Neural progenitor cell (in vitro differentiated cells): Measurements from ENCODE around the gene MAMLD1. TPM values are rescaled to one million over a fixed set of nuclear protein-coding genes. Genes with fewer than 3 reads are reported as not detected.

Experiments used
- DNase-seq: peaks from one replicate; pipeline ENCODE4 v3.0.0-alpha.2; 2016; ENCODE audit warnings: low spot score
- H2AFZ ChIP-seq: fragments of 200-600 bp; sonication (generic); replicated peaks from 2 replicates; pipeline ENCODE4 v1.6.1; 2016; ENCODE audit warnings: antibody characterized with exemption
- H3F3A ChIP-seq: fragments of 200-600 bp; sonication (generic); 2 replicates; pipeline ENCODE4 v1.6.1; 2016; ENCODE audit warnings: antibody characterized with exemption, low read depth
- H3K27ac ChIP-seq: fragments of 200-600 bp; sonication (generic); 2 replicates; pipeline ENCODE4 v1.5.1; 2016; ENCODE audit warnings: mild to moderate bottlenecking
- H3K27me3 ChIP-seq: fragments of 200-600 bp; sonication (generic); 2 replicates; pipeline ENCODE4 v1.6.1; 2016; ENCODE audit warnings: mild to moderate bottlenecking, moderate library complexity
- H3K36me3 ChIP-seq: fragments of 200-600 bp; sonication (generic); 2 replicates; pipeline ENCODE4 v1.5.1; 2016
- H3K4me1 ChIP-seq: fragments of 200-600 bp; sonication (generic); 2 replicates; pipeline ENCODE4 v1.6.1; 2016; ENCODE audit warnings: mixed run types
- H3K4me2 ChIP-seq: fragments of 200-600 bp; sonication (generic); 2 replicates; pipeline ENCODE4 v1.6.1; 2016
- H3K4me3 ChIP-seq: fragments of 200-600 bp; sonication (generic); 2 replicates; pipeline ENCODE4 v1.5.1; 2016
- H3K79me2 ChIP-seq: fragments of 200-600 bp; sonication (generic); 2 replicates; pipeline ENCODE4 v1.6.1; 2016; ENCODE audit warnings: low read depth
- H3K9ac ChIP-seq: fragments of 200-600 bp; sonication (generic); 2 replicates; pipeline ENCODE4 v1.6.1; 2016
- H3K9me3 ChIP-seq: fragments of 200-600 bp; sonication (generic); 2 replicates; pipeline ENCODE4 v1.5.1; 2016; ENCODE audit warnings: low read depth
- H4K20me1 ChIP-seq: fragments of 200-600 bp; sonication (generic); 2 replicates; pipeline ENCODE4 v1.6.1; 2016; ENCODE audit warnings: low read depth
- H3K27ac Mint-ChIP-seq: 3 replicates; pipeline ENCODE4 v1.8.0; 2021; ENCODE audit warnings: mixed read lengths
- H3K27me3 Mint-ChIP-seq: 2 replicates; pipeline ENCODE4 v1.8.0; 2022; ENCODE audit warnings: low read depth, mild to moderate bottlenecking, inconsistent platforms, moderate library complexity, mixed read lengths; ENCODE audit not compliant: insufficient read depth
- H3K36me3 Mint-ChIP-seq: 3 replicates; pipeline ENCODE4 v1.8.0; 2021; ENCODE audit warnings: mixed read lengths
- H3K4me1 Mint-ChIP-seq: 3 replicates; pipeline ENCODE4 v1.8.0; 2021; ENCODE audit warnings: mixed read lengths
- H3K4me3 Mint-ChIP-seq: 3 replicates; pipeline ENCODE4 v1.8.0; 2021; ENCODE audit warnings: mild to moderate bottlenecking, moderate library complexity, mixed read lengths
- H3K9me3 Mint-ChIP-seq: 3 replicates; pipeline ENCODE4 v1.8.0; 2020; ENCODE audit warnings: mixed read lengths
- CTCF ChIP-seq: fragments of 200-600 bp; sonication (generic); IDR thresholded peaks from 2 replicates; pipeline ENCODE4 v1.5.1; 2017; ENCODE audit warnings: antibody characterized with exemption, mild to moderate bottlenecking
- EZH2 ChIP-seq: fragments of 200-600 bp; sonication (generic); IDR thresholded peaks from 2 replicates; pipeline ENCODE4 v1.6.1; 2017; ENCODE audit warnings: antibody characterized with exemption, mild to moderate bottlenecking, moderate library complexity
- EZH2phosphoT487 ChIP-seq: fragments of 200-600 bp; sonication (generic); IDR thresholded peaks from 2 replicates; pipeline ENCODE4 v1.6.1; 2017; ENCODE audit warnings: antibody characterized with exemption
- total RNA-seq: library from RNA; depleted of rRNA; stranded (reverse); fragments of >200 nt; gene quantifications from 2 replicates; pipeline ENCODE4 v1.2.3, GENCODE V29; 2015; ENCODE audit warnings: low replicate concordance

The MAMLD1 gene
- total RNA-seq, 1 donor from 2014 or later: not detected

- no peak overlapping the region for H3K9ac ChIP-seq
- H3K27me3 Mint-ChIP-seq: peaks cover 28% of the 10 kb centered on the region
- H3K36me3 Mint-ChIP-seq: no peaks in the 10 kb centered on the region
- H3K9me3 ChIP-seq: no peaks in the 10 kb centered on the region
- H3K4me1 ChIP-seq: no peaks in the 10 kb centered on the region
- H3K4me3 ChIP-seq: no peak overlapping the region
- H3K27ac Mint-ChIP-seq: no peak overlapping the region
- peaks cover 17% of the 10 kb centered on the region for H3K9me3 Mint-ChIP-seq
- TF ChIP-seq CTCF (no peak), EZH2 (no peak), EZH2phosphoT487 (no peak)
- peaks cover 3% of the 10 kb centered on the region for H3K4me1 Mint-ChIP-seq
- peak overlapping the region; percentile 28 for H3K4me3 Mint-ChIP-seq
- no peaks in the 10 kb centered on the region for H3K36me3 ChIP-seq
- no peaks in the 10 kb centered on the region for H3F3A ChIP-seq
- H2AFZ ChIP-seq: no peak overlapping the region
- H3K27me3 ChIP-seq: peaks cover 62% of the 10 kb centered on the region
- H3K27ac ChIP-seq: no peak overlapping the region
- no peak overlapping the region for H3K4me2 ChIP-seq
- no peaks in the 10 kb centered on the region for H4K20me1 ChIP-seq
- no peaks in the 10 kb centered on the region for H3K79me2 ChIP-seq
- DNase-seq: no peak
These were observed 2.8 kb upstream of the MAMLD1 start for GRCh38 chrX:150360331-150360730.

- H2AFZ ChIP-seq: no peak overlapping the region
- no peaks in the 10 kb centered on the region for H3K4me1 ChIP-seq
- H3K27ac ChIP-seq: no peak overlapping the region
- H4K20me1 ChIP-seq: no peaks in the 10 kb centered on the region
- H3K4me2 ChIP-seq: peak overlapping the region; percentile 71
- H3K4me3 Mint-ChIP-seq: peak overlapping the region; percentile 79
- no peak overlapping the region for H3K27ac Mint-ChIP-seq
- H3F3A ChIP-seq: peaks cover 2% of the 10 kb centered on the region
- H3K9me3 ChIP-seq: no peaks in the 10 kb centered on the region
- H3K27me3 Mint-ChIP-seq: peaks cover 28% of the 10 kb centered on the region
- peaks cover 21% of the 10 kb centered on the region for H3K9me3 Mint-ChIP-seq
- H3K4me1 Mint-ChIP-seq: peaks cover 8% of the 10 kb centered on the region
- H3K27me3 ChIP-seq: peaks cover 67% of the 10 kb centered on the region
- peak; percentile 49 for DNase-seq
- peak; percentile 15 for TF ChIP-seq EZH2
- TF ChIP-seq EZH2phosphoT487: peak; percentile 72
- peak; percentile 3 for TF ChIP-seq CTCF
- peak overlapping the region; percentile 55 for H3K4me3 ChIP-seq
- H3K79me2 ChIP-seq: no peaks in the 10 kb centered on the region
- no peaks in the 10 kb centered on the region for H3K36me3 ChIP-seq
- no peak overlapping the region for H3K9ac ChIP-seq
- H3K36me3 Mint-ChIP-seq: no peaks in the 10 kb centered on the region
These were observed 1.9 kb upstream of the MAMLD1 start for GRCh38 chrX:150361070-150361776.

- H3K36me3 Mint-ChIP-seq: no peaks in the 10 kb centered on the region
- peaks cover 23% of the 10 kb centered on the region for H3K9me3 Mint-ChIP-seq
- Histone ChIP-seq H3K9me3 (no peaks in the 10 kb centered on the region), H2AFZ (no peak overlapping the region), H3K4me2 (peak overlapping the region; percentile 71), H3K36me3 (no peaks in the 10 kb centered on the region), H3K27ac (no peak overlapping the region), H4K20me1 (no peaks in the 10 kb centered on the region), H3K9ac (no peak overlapping the region), H3F3A (peaks cover 8% of the 10 kb centered on the region), H3K4me3 (peak overlapping the region; percentile 55), H3K4me1 (no peaks in the 10 kb centered on the region), H3K27me3 (peaks cover 73% of the 10 kb centered on the region), H3K79me2 (no peaks in the 10 kb centered on the region)
- DNase-seq: peak; percentile 36
- TF ChIP-seq EZH2phosphoT487 (peak; percentile 52), EZH2 (peak; percentile 20), CTCF (no peak)
- peaks cover 15% of the 10 kb centered on the region for H3K4me1 Mint-ChIP-seq
- peaks cover 30% of the 10 kb centered on the region for H3K27me3 Mint-ChIP-seq
- H3K4me3 Mint-ChIP-seq: peak overlapping the region; percentile 87
- H3K27ac Mint-ChIP-seq: no peak overlapping the region
These were observed 1.3 kb upstream of the MAMLD1 start for GRCh38 chrX:150361777-150362351.
